Measurements from ENCODE around the gene CLMN.
"Not testable (repeated sequence)": the region's sequence is repeated elsewhere in the genome, so short reads cannot be mapped to it uniquely, and the experiment has no call there.

Gene CLMN

GRCh38 chr14:95211721-95212504 is 107.8 kb downstream of the CLMN start:
- DNase-seq: no peak

DNA sequence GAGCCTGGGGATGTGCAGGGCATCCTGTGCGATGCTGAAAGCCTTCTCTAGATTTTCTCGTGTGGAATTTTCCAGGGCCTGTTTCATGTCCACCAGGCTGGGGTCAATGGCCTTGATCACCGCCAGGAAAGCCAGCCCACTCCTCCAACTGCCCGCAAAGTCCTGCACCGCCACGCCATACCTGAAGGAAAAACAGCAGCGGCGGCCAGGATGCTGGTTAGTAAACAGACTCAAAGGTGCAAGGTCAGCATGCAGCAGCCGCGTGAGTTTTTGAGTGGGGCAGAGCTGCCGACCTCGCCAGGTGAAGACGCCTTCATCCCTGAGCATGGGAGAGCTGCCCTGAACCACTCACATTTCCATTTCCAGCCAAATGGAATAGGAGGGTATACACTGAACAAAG is 109.0 kb downstream of the CLMN start:
- DNase-seq: no peak

GRCh38 chr14:95208598-95208997 is 111.1 kb downstream of the CLMN start:
- no peak for DNase-seq

DNA sequence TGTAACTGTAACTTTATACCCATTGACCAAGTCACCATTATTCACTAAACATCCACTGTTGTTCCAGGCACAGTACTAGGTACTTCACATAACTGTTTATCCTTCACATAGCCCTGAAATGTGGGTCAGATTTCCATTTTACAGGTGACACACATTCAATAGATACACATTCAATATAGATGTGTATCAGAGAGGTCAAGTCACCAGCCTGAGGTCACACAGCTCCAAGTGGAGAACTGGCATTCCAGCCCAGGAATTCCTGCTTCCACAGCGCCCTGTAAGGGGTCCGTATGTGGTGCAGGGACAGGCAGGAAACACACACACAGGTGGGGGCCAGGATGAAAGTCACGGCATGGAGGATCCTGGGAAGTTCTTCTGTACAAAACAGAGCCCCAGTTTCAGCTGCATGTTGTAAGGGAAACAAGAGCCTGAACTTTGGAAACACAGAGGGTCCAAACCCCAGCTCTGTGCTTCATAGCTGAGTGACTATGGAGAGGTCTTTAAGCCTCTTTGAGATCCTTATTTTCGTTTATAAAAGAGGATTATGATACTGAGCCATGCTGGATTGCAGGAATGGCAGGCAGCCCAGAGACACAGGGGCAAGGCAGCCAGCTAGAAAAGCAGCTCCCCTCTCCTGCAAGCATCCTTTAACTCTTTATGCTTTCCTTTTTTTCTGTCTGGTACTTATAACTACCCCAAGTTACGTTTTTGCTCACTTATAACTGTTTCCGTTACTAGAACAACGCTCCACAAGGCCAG is 112.1 kb downstream of the CLMN start:
- no peak for DNase-seq

- DNase-seq: no peak
Measured at GRCh38 chr14:95206534-95206933, 113.2 kb downstream of the CLMN start.

DNA sequence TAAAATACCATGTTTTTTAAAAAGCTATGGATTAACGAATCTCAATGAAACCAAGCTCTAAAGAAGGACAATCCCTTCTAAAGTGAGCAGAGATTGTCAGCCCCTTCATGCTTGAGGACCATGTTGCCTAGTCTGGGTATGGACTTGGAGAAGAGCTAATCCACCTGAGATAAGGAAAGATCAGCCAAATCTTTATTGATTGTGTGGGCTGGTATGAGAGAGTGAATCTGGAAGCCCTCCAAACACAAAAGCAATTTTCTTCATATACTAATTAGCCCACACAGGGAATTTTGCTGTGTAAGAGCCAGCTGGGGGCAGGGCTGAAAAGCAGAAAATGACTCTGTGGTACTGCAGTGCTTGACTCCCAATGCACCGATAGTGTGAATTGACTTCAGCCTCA is 115.0 kb downstream of the CLMN start:
- DNase-seq: no peak

DNA sequence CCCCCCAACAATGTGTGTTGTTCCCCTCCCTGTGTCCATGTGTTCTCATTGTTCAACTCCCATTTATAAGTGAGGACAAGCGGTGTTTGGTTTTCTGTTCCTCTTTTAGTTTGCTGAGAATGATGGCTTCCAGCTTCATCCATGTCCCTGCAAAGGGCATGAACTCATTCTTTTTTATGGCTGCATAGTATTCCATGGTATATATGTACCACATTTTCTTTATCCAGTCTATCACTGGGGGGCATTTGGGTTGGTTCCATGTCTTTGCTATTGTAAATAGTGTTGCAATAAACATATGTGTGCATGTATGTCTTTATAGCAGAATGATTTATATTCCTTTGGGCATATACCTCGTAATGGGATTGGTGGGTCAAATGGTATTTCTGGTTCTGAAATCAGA is 118.0 kb downstream of the CLMN start:
- DNase-seq: not testable (repeated sequence)

- no peak for DNase-seq
Measured at GRCh38 chr14:95200404-95200803, 119.3 kb downstream of the CLMN start.

DNA sequence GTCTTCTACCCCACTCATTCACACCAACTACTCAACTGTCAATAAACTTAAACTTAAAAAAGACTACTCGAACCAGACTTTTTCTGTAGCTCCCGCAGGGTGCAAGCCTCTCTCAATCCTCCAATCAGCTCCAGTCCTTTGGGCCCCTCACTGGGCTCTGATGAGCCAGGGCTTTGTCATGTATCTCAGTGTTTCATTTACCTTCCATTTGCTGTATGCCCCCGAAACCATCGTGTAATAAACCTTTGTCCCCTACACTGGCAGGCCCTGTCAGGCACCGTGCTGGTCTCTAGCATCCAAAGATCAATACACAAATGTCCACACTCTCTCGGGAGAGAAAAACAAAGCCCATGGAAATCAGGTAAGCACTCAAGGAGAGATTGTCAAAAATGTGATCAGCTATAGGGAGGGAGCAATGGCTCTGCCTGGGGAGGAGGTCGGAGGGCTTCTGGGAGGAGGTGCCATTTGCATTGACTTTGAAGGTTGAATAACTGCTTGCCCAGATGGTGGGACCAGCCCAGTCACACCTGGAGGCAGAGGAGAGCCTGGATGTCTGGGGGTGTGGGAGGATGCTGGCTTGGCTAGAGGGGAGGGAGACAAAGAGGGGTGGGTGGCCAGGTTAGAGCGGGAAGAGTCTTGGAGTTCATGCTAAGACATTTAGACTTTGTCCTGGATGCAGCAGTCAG is 120.3 kb downstream of the CLMN start:
- no peak for DNase-seq

DNA sequence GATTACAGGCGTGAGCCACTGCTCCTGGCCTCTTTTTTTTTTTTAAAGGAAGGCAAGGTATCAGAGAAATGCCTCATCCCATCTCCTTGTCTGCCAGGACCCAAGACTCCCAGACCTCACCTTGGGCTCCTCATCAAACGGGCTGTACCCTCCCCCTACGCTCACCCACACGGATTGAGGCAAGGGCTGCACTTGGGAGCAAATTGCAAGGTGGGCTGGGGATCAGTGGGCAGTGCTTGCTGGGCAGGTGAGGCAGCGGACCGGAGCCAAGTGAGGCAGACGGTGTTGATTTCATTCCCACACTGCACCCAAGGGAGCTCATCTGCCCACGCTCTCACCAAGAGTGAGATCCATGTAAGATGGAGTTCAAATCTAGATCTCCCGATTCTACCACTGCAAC is 121.4 kb downstream of the CLMN start:
- DNase-seq: no peak

DNA sequence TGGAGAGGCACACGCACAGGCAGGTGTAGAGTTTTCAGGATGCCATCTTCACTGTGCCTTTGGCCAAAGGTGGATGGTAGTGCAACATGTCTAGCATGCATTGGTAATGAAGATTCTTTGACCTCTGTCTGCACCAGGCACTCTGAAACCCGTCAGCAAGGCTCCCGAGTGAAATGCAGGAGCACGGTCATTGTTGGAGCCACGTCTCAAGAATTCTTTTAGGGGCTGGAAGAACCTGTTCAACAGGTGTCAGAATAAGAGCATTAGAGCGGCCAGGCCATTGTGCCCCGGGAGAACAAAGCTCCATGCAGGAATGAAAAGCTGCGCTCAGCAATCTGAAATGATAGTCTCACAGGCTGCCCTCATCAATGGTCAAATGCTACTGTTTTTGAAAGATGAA is 122.2 kb downstream of the CLMN start:
- no peak for DNase-seq

- no peak for DNase-seq
Measured at GRCh38 chr14:95196826-95197545, 122.7 kb downstream of the CLMN start.

DNA sequence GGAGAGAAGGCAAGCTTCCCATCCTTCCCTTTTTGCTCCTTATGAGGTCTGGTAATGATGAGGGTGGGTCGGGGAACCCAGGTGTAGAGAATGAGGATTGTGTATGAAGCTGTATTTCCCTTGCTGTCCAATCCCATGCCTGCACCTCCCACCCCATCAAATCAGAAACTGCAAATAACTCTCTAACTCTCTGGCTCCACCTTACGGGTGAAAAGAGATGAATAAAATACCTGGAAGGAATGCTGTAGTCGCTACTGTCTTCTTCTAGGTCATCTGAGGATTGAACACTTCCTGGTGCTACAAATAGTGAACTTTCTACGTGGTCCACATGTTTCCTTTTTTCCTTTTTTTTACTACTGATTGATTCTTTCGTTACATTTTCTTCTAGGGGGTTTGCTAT is 123.4 kb downstream of the CLMN start:
- no peak for DNase-seq

GRCh38 chr14:95195031-95195430 is 124.7 kb downstream of the CLMN start:
- no peak for DNase-seq

DNA sequence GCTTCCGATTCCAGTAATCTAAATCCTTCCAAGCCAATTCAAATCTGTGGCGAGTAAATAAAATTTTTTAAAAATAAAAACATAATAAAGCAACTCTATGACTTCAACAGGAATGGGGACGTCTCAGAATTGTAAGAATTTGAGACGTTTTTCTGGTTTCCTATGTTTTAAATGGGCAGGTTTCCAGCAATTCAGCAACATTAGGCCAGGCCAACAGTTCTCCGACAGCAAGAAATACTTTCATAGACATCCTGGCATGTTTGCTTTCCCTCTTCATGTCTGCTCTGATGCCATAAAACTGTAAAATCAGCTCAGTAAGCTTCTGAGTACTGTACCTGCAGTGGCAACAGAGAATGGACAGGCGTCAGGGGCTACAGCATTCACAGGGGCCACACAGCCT is 126.6 kb downstream of the CLMN start:
- DNase-seq: no peak

DNA sequence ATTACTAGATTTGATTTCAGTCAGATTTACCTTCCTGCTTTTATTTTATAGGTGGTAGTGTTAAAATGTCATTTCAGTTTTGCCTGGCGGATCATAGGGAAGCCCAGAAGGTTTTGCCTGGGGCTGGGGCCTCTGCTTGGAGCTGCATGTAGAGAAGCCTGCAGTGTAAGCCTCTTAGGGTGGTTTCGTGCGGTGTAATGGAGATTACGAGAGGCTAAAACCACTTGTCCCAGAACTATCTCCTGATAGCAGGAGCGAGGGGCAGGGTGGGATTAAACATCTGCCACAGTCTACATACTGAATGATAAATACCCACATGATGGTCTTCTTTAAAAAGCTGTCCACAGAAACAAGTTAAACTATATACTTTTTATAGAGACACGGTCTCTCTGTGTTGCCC is 127.4 kb downstream of the CLMN start:
- DNase-seq: no peak

GRCh38 chr14:95191445-95192199 is 128.1 kb downstream of the CLMN start:
- no peak for DNase-seq

GRCh38 chr14:95190857-95191256 is 128.9 kb downstream of the CLMN start:
- DNase-seq: no peak

DNA sequence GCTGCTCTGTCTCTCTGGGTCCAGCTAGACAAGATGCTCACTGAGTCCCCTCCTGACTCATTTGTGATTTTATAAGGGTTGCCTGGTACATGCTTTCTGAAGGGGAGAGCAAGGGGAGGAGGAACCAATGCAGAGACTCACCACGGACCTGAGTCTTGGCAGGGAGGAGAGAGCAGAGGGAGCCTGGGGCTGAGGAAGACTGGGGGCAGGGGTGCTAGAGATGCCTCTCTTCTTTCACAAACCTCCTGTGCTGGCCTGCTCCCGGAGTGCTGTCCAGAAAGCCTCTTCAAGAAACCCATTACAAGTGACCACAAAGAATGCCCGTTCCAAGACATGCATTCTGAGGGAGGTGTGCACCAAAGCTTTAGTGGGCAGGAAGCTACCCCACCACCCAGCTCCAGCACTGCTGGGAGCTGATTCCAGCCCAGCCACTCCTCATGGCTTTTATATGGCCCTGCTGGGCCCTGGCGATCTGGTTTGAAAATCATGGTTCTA is 129.3 kb downstream of the CLMN start:
- no peak for DNase-seq

GRCh38 chr14:95189367-95190132 is 130.2 kb downstream of the CLMN start:
- no peak for DNase-seq

DNA sequence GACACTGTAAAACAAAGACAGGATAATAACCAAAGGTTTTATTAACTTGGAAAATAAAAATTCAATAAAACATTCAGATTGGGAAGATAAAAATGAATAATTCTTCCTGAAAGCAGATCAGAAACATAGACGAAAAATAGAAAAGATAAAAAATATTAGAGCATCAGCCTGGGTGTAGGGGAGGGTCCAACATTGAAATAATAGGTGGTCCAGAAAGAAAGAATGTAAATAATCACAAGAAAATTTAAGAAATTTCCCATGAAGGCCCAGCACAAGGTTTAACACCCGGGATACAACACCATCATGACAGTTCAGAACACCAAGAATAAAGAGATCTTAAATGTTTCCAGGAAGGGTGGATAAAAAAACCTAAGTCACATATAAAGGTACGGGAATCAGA is 131.3 kb downstream of the CLMN start:
- DNase-seq: no peak

Measured in activated CD4-positive, alpha-beta T cell treated with anti-CD3 and anti-CD28 coated beads for 48 hours (primary cell).